K562 (cell line): ENCODE data around the gene NIPAL1. TPM values are rescaled to one million over a fixed set of nuclear protein-coding genes. Genes with fewer than 3 reads are reported as not detected.

Experiments
- BDP1 ChIP-seq: IDR thresholded peaks from 3 replicates; pipeline ENCODE4 v1.6.1; 2011; ENCODE audit not compliant: insufficient read length, insufficient read depth
- EZH2 ChIP-seq: IDR thresholded peaks from 2 replicates; pipeline ENCODE4 v1.6.1; 2012; ENCODE audit warnings: low read depth, mild to moderate bottlenecking, inconsistent platforms, low read length, borderline replicate concordance
- KLF6 ChIP-seq: fragments of 250-450 bp; sonication (Bioruptor Pico); IDR thresholded peaks from 2 replicates; pipeline ENCODE4 v1.4.0; 2020; ENCODE audit warnings: mild to moderate bottlenecking, moderate library complexity, borderline replicate concordance
- NKRF ChIP-seq: fragments of 450-650 bp; IDR thresholded peaks from 2 replicates; pipeline ENCODE4 v1.6.1; 2016; ENCODE audit warnings: borderline replicate concordance
- PCBP1 ChIP-seq: fragments of 200-400 bp; formaldehyde crosslinking; IDR thresholded peaks from 2 replicates; pipeline ENCODE4 v1.6.1; 2018; ENCODE audit warnings: mild to moderate bottlenecking, low read depth, low read length; ENCODE audit not compliant: poor library complexity, severe bottlenecking
- PURB ChIP-seq: sonication (generic); formaldehyde crosslinking; IDR thresholded peaks from 2 replicates; pipeline ENCODE4 v1.9.0; 2021; ENCODE audit warnings: low read depth, mild to moderate bottlenecking, missing genetic modification reagents
- USF1 ChIP-seq: sonication (generic); formaldehyde crosslinking; IDR thresholded peaks from 2 replicates; pipeline ENCODE4 v1.9.0; 2022; ENCODE audit warnings: mild to moderate bottlenecking, missing genetic modification reagents
- ZBTB7A ChIP-seq: IDR thresholded peaks from 2 replicates; pipeline ENCODE4 v1.6.1; 2011; ENCODE audit warnings: low read depth, mild to moderate bottlenecking, low read length, moderate library complexity, borderline replicate concordance; ENCODE audit not compliant: control insufficient read depth
- ZNF124 ChIP-seq: sonication (generic); formaldehyde crosslinking; IDR thresholded peaks from 2 replicates; pipeline ENCODE4 v1.8.1; 2022; ENCODE audit warnings: missing genetic modification reagents
- polyA plus RNA-seq, 8 experiments: library from polyadenylated mRNA; depleted of rRNA in 4 of 8; stranded (reverse) in 5 of 8; unstranded in 3 of 8; fragments of >200 nt; fragmentation: Nextera tagmentation in 2 of 8; fragmentation: Illumina TruSeq in 1 of 8; extraction: Ambion mirVana in 2 of 8; extraction: Trizol in 1 of 8; gene quantifications; 2 replicates each; pipeline versions ENCODE4 v1.2.1 to v1.2.3, GENCODE V29; 2011 to 2014; ENCODE audit warnings: inconsistent platforms in 1 of 8, missing spikeins in 1 of 8
- total RNA-seq, 7 experiments: library from RNA; depleted of rRNA in 6 of 7; stranded (reverse); fragments of >200 nt in 6 of 7; fragmentation: Illumina TruSeq in 2 of 7; extraction: Trizol in 2 of 7; gene quantifications; 2 replicates each; pipeline versions ENCODE4 v1.2.1 to v1.2.3, GENCODE V29; 2011 to 2021; ENCODE audit warnings: low replicate concordance in 1 of 7
- TF ChIP-seq, protein P1 (sequence below), 2 experiments: fragments of 450-650 bp; formaldehyde crosslinking in 1 of 2; IDR thresholded peaks; 2 replicates each; pipeline versions ENCODE4 v1.4.0 to v1.6.1; 2014 to 2020; ENCODE audit warnings: mild to moderate bottlenecking in 2 of 2, borderline replicate concordance in 1 of 2, low read depth in 1 of 2
- TF ChIP-seq, protein P2 (sequence below): fragments of 450-650 bp; formaldehyde crosslinking; IDR thresholded peaks from 2 replicates; pipeline ENCODE4 v1.4.0; 2020; ENCODE audit warnings: mild to moderate bottlenecking, moderate library complexity

The NIPAL1 gene
- total and polyA plus RNA-seq, 9 of the 15 experiments (the other 6 are each of a cell fraction or from before 2014, with no cell fraction given) = 0.03 to 0.43 (median 0.25) TPM

GRCh38 chr4:48033825-48034413 is 17.3 kb downstream of the NIPAL1 start (continued):
- TF ChIP-seq, protein P1, sequence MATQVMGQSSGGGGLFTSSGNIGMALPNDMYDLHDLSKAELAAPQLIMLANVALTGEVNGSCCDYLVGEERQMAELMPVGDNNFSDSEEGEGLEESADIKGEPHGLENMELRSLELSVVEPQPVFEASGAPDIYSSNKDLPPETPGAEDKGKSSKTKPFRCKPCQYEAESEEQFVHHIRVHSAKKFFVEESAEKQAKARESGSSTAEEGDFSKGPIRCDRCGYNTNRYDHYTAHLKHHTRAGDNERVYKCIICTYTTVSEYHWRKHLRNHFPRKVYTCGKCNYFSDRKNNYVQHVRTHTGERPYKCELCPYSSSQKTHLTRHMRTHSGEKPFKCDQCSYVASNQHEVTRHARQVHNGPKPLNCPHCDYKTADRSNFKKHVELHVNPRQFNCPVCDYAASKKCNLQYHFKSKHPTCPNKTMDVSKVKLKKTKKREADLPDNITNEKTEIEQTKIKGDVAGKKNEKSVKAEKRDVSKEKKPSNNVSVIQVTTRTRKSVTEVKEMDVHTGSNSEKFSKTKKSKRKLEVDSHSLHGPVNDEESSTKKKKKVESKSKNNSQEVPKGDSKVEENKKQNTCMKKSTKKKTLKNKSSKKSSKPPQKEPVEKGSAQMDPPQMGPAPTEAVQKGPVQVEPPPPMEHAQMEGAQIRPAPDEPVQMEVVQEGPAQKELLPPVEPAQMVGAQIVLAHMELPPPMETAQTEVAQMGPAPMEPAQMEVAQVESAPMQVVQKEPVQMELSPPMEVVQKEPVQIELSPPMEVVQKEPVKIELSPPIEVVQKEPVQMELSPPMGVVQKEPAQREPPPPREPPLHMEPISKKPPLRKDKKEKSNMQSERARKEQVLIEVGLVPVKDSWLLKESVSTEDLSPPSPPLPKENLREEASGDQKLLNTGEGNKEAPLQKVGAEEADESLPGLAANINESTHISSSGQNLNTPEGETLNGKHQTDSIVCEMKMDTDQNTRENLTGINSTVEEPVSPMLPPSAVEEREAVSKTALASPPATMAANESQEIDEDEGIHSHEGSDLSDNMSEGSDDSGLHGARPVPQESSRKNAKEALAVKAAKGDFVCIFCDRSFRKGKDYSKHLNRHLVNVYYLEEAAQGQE (IDR thresholded peaks at IDR 0.05; ENCODE audit: borderline replicate concordance) = peak; percentile 12; the same call in 1 of the 2 replicates
- TF ChIP-seq, protein P1 (CRISPR knock-in tag; IDR thresholded peaks at IDR 0.05; ENCODE audit: low read depth) = no peak
- TF ChIP-seq ZNF124 = no peak
- TF ChIP-seq NKRF = no peak
- no peak for TF ChIP-seq USF1 (CRISPR knock-in tag)
- TF ChIP-seq PURB = no peak
- TF ChIP-seq ZBTB7A = no peak
- no peak for TF ChIP-seq KLF6
- no peak for TF ChIP-seq PCBP1
- no peak for TF ChIP-seq BDP1
- no peak for TF ChIP-seq EZH2
- TF ChIP-seq, protein P2, sequence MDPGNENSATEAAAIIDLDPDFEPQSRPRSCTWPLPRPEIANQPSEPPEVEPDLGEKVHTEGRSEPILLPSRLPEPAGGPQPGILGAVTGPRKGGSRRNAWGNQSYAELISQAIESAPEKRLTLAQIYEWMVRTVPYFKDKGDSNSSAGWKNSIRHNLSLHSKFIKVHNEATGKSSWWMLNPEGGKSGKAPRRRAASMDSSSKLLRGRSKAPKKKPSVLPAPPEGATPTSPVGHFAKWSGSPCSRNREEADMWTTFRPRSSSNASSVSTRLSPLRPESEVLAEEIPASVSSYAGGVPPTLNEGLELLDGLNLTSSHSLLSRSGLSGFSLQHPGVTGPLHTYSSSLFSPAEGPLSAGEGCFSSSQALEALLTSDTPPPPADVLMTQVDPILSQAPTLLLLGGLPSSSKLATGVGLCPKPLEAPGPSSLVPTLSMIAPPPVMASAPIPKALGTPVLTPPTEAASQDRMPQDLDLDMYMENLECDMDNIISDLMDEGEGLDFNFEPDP (CRISPR knock-in tag) = no peak
